Measurements from ENCODE around the gene CRIP2.

The CRIP2 gene

DNA sequence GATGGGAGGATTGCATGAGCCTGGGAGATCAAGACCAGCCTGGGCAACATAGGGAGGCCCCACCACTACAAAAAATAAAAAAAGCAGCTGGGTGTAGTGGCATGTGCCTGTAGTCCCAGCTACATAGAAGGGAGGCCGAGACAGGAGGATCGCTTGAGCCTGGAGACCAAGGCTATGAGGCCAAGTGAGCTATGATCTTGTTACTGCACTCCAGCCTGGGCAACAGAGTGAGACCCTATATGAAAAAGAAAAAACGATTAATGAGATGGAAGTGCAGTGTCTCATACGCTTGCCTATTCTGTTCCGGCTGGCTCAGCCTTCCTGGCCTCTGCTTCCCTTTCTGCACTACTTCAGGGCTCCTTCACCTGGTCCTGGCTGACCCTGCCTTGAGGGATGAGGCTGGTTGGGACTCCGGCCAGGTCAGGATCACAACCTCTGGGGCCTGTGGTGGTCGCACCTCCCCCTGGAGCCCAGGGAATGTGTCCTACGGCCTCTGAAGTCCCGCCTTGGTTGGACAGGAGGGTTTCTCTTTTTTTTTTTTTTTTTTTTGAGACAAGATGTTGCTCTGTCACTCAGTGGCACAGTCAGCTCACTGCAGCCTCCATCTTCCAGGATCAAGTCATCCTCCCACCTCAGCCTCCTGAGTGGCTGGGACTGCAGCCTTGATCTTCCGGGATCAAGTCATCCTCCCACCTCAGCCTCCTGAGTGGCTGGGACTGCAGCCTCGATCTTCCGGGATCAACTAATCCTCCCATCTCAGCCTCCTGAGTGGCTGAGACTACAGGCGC is 27.1 kb downstream of the CRIP2 start:
- H3K27ac ChIP-seq: no peak overlapping the region
- no peaks in the 10 kb centered on the region for H3K27me3 ChIP-seq (ENCODE audit: control insufficient read depth, insufficient read depth, low read length)

DNA sequence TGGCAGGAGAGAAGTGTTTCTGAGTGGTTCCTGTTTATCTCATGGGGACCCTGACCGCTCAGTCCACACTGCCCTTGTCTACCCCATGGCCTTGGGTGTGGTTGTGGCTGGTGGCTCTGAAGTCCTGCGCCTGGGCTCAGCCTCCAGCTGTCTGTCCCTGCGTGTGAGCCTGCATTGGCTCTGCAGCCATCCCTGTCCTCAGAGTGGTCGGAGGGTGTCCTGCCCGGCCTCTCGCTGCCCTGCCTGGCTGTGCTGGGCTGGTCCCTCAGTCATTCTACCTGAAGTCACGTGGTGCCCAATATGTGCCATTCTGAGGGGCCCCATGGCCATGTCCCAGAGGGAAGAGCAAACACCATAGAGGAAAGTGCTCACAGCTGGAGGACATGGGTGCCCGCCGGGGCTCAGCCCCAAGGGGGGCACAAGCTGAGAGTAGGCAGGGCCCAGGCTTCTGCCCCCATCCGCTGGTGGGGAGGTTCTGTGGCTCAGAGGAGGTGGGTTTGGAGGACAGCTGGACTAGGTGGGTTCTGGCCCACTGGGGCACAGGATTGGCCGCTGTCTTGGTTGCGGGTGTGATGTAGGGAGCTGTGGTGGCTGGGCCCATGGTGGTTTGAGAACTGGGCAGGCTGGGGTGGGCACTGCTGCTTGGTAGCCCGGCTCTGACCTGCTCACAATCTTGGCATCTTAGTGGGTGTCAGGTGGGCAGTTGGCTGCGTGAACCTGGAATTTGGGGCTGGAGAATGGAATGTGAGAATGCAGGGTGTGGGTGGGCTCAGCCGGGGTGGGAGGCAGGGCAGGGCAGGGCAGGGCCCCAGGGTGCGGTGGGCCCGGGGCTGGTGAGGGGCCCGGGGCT is 28.1 kb downstream of the CRIP2 start:
- Histone ChIP-seq H3K79me2 (no peaks in the 10 kb centered on the region), H3K4me1 (no peaks in the 10 kb centered on the region), H3K9ac (no peak overlapping the region), H3K9me3 (ENCODE audit: control insufficient read depth, low read length) (no peaks in the 10 kb centered on the region), H2AFZ (no peak overlapping the region), H3K27ac (no peak overlapping the region), H3K27me3 (ENCODE audit: control insufficient read depth, insufficient read depth, low read length) (no peaks in the 10 kb centered on the region), H3K36me3 (ENCODE audit: control insufficient read depth, insufficient read depth, low read length) (no peaks in the 10 kb centered on the region), H3K4me3 (ENCODE audit: low read depth, low read length) (no peak overlapping the region), H3K4me2 (ENCODE audit: low read length) (no peak overlapping the region)
- TF ChIP-seq, protein P1, sequence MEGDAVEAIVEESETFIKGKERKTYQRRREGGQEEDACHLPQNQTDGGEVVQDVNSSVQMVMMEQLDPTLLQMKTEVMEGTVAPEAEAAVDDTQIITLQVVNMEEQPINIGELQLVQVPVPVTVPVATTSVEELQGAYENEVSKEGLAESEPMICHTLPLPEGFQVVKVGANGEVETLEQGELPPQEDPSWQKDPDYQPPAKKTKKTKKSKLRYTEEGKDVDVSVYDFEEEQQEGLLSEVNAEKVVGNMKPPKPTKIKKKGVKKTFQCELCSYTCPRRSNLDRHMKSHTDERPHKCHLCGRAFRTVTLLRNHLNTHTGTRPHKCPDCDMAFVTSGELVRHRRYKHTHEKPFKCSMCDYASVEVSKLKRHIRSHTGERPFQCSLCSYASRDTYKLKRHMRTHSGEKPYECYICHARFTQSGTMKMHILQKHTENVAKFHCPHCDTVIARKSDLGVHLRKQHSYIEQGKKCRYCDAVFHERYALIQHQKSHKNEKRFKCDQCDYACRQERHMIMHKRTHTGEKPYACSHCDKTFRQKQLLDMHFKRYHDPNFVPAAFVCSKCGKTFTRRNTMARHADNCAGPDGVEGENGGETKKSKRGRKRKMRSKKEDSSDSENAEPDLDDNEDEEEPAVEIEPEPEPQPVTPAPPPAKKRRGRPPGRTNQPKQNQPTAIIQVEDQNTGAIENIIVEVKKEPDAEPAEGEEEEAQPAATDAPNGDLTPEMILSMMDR (IDR thresholded peaks at IDR 0.05): no peak

More for the DNA sequence above, 27.1 kb downstream of the CRIP2 start:
- no peaks in the 10 kb centered on the region for H3K36me3 ChIP-seq (ENCODE audit: control insufficient read depth, insufficient read depth, low read length)
- TF ChIP-seq, protein P1 (IDR thresholded peaks at IDR 0.05): no peak
- no peak overlapping the region for H3K4me2 ChIP-seq (ENCODE audit: low read length)
- no peak overlapping the region for H2AFZ ChIP-seq
- H3K9me3 ChIP-seq (ENCODE audit: control insufficient read depth, low read length): no peaks in the 10 kb centered on the region
- no peaks in the 10 kb centered on the region for H3K79me2 ChIP-seq
- no peak overlapping the region for H3K4me3 ChIP-seq (ENCODE audit: low read depth, low read length)
- H3K9ac ChIP-seq: no peak overlapping the region
- H3K4me1 ChIP-seq: no peaks in the 10 kb centered on the region

DNA sequence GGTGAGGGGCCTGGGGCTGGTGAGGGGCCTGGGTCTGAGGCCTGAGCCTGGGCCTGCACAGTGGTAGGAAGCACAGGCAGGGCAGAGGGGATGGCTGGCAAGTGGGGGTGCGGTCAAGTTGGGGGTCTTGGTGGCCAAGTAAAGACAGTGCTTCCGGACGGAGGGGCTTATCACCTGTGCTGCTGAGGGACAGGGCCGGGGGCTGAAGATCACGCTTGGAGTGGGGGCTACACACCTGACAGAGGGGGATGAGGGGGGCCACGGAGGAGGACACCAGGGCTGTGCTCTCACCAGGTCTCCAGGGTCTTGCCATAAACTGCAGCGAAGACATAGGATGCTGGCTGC is 28.6 kb downstream of the CRIP2 start:
- no peaks in the 10 kb centered on the region for H3K36me3 ChIP-seq (ENCODE audit: control insufficient read depth, insufficient read depth, low read length)
- no peak overlapping the region for H3K9ac ChIP-seq
- no peaks in the 10 kb centered on the region for H3K9me3 ChIP-seq (ENCODE audit: control insufficient read depth, low read length)
- H2AFZ ChIP-seq: no peak overlapping the region
- no peaks in the 10 kb centered on the region for H3K79me2 ChIP-seq
- no peaks in the 10 kb centered on the region for H3K4me1 ChIP-seq
- no peaks in the 10 kb centered on the region for H3K27me3 ChIP-seq (ENCODE audit: control insufficient read depth, insufficient read depth, low read length)
- no peak overlapping the region for H3K27ac ChIP-seq
- TF ChIP-seq, protein P1 (IDR thresholded peaks at IDR 0.05): no peak
- H3K4me3 ChIP-seq (ENCODE audit: low read depth, low read length): no peak overlapping the region
- H3K4me2 ChIP-seq (ENCODE audit: low read length): no peak overlapping the region

DNA sequence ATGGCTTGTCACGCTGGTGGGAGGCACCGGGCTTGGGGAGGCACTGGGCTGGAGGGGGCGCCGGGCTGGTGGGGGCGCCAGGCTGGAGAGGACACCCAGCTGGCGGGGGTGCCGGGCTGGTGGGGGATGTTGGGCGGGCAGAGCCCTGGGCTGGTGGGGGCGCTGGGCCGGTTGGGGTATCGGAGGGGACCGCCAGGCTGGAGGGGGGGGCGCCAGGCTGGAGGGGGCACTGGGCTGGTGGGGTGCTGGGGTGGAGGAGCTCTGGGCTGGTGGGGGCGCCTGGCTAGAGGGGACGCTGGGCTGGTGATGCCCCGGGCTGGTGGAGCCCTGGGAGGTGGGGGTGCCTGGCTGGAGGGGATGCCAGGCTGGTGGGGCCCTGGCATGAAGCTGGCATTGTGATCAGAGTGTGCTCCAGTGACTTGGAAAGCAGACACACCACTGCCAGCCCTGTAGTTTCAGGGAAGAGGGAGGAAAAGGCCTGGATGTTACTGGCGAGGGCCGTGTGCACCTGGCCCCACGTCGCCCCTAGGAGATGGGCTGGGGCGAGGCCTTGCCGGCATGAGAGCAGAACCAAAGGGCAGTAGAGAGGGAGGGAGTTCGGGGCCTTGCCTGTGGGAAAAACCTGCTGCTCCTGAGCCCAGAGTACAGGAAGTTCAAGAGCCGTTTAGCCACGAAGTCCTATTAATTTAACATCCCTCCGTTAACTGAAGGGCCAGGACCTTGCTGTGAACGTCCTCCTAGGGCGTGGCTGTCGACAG is 29.5 kb downstream of the CRIP2 start:
- no peaks in the 10 kb centered on the region for H3K4me1 ChIP-seq
- no peak overlapping the region for H3K4me2 ChIP-seq (ENCODE audit: low read length)
- TF ChIP-seq, protein P1 (IDR thresholded peaks at IDR 0.05): no peak
- H2AFZ ChIP-seq: no peak overlapping the region
- H3K79me2 ChIP-seq: no peaks in the 10 kb centered on the region
- no peak overlapping the region for H3K27ac ChIP-seq
- no peak overlapping the region for H3K4me3 ChIP-seq (ENCODE audit: low read depth, low read length)
- no peak overlapping the region for H3K9ac ChIP-seq
- H3K9me3 ChIP-seq (ENCODE audit: control insufficient read depth, low read length): no peaks in the 10 kb centered on the region
- no peaks in the 10 kb centered on the region for H3K27me3 ChIP-seq (ENCODE audit: control insufficient read depth, insufficient read depth, low read length)
- H3K36me3 ChIP-seq (ENCODE audit: control insufficient read depth, insufficient read depth, low read length): no peaks in the 10 kb centered on the region

All from parathyroid adenoma (tissue), 2 donors.